TTC549 (cell line): ENCODE data around the gene MYT1.
"Not testable (repeated sequence)": the region's sequence is repeated elsewhere in the genome, so short reads cannot be mapped to it uniquely, and the experiment has no call there.

Experiments used
- FAIRE-seq: peaks from 2 replicates; lab custom pipeline; 2012; peaks lifted over from hg19 to GRCh38; lab: Jason Lieb, UNC

Gene MYT1

DNA sequence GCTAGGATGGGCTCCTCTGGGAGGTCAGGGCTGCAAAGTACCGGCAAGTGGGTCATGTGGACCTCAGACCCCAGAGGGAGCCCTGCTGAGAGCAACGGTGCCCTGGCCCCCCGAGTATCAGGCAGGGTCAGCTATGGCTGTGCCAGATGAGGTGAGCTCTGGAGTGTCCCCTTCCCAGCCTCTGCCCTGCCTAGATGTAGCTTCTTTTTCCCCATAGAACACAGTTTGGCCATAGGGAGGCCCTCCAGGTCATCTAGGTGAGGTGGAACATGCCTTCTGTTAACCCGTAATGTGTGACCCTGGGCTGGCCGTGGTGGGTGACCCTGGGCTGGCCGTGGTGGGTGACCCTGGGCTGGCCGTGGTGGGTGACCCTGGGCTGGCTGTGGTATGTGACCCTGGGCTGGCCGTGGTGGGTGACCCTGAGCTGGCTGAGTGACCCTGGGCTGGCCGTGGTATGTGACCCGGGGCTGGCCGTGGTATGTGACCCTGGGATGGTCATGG is 70.1 kb downstream of the MYT1 start:
- no peak for FAIRE-seq

- FAIRE-seq = not testable (repeated sequence)
Observed at GRCh38 chr20:64234921-64235565, 70.8 kb downstream of the MYT1 start.

DNA sequence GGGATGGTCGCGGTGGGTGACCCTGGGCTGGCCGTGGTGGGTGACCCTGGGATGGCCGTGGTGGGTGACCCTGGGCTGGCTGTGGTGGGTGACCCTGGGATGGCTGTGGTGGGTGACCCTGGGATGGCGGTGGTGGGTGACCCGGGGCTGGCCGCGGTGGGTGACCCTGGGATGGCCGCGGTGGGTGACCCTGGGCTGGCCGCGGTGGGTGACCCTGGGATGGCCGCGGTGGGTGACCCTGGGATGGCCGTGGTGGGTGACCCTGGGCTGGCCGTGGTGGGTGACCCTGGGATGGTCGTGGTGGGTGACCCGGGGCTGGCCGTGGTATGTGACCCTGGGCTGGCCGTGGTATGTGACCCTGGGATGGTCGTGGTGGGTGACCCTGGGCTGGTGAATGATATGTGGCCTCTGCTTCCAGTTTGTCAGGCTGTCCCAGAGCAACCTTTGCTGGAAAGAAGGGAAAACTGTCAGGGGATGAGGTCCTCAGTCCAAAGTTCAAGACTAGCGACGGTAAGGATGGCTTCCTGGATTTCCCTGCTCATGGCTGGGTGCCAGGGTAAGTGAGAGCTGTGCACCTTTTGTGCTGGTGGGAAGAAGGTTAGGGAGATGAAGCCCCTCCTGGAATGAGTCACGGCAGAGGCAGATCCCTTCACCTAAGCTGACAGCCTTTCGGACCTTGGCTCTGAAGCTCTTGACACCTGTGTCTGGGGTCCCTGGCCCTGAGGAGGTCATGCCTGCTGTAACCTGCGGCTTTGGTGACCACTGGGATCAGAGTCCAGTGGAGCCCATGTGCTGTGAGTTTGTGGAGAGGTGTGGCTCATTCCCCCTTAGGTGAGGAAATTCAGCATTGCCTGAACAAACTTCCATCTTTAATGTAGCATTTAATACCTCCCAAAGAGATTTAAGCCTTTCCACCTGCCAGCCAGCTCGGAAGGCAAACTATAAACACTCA is 72.2 kb downstream of the MYT1 start:
- no peak for FAIRE-seq

- no peak for FAIRE-seq
Observed at GRCh38 chr20:64237316-64237715, 73.1 kb downstream of the MYT1 start.

DNA sequence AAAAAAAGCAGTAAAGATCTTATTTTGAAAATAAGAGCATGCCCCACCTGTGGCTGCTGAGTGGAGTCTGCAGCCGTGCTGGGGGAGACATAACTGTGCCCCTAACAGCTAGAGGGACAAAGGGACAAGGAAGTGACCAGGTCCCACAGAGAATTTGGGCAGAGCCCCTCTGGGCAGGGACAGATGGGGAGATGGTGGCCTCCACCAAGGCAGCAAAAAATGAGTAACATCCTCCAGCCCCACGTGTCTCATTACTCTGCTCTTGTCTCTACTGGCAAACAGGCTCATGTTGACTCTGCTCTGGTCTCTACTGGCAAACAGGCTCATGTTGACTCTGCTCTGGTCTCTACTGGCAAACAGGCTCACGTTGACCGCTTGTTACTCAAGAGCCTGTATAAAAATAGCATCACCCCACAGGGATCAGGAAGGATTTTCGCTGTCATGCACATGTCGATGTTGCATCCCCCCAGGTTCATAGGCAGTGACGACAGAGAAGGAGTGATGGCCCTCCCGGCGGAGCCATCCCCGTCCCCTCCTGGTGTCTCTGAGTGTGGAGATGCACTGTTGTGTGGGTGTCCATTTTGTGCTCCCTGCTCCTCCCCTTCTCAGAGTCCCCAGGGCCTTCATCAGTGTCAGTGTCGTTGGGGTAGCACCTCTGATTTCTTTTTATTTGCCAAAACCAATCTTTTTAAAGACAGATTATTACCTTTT is 74.0 kb downstream of the MYT1 start:
- FAIRE-seq = no peak

GRCh38 chr20:64238851-64239387 is 74.7 kb downstream of the MYT1 start:
- no peak for FAIRE-seq

GRCh38 chr20:64239449-64240242 is 75.4 kb downstream of the MYT1 start:
- FAIRE-seq = no peak

GRCh38 chr20:64240243-64241015 is 76.2 kb downstream of the MYT1 start:
- FAIRE-seq = no peak

GRCh38 chr20:64241061-64241460 is 76.8 kb downstream of the MYT1 start:
- no peak for FAIRE-seq

DNA sequence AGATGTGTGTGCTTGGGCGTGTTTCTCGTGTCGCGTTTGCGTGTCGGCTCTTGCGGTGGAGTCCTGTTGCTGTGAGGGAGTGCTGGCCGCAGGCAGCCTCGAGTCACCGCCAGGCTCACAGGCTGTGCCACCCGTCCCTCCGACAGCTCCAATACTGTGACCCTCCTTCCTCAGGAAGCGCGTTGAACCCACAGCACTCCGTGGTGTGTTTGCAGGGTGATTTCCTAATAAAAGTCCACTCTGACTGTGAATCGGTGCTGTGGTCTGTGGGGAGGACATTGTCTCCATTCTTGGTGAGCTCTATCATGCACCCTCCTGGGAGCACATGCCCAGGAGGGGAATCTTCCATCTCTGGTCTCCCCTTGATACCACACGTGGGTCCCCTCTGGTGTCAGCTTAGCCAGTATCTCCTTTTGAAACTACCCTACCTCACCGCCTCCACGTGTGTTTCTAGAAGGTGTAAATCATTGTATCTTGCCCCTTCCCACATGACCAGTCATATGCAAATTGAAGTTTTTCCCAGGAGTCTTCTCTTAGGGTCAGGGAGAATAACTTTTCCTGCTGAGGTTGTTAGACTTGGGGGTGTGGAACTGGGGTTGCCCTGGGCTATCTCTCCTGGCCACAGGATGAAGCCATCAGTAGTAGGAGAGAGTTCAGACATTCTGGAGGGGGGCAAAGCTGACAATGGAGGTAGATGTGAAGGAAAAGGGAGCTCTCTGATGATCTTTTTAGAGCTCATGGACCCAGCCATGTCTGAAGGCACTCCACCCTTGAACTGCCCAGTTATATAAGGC is 77.9 kb downstream of the MYT1 start:
- no peak for FAIRE-seq

- no peak for FAIRE-seq
Observed at GRCh38 chr20:64242797-64243475, 78.7 kb downstream of the MYT1 start.

- FAIRE-seq = no peak
Observed at GRCh38 chr20:64244281-64244805, 80.1 kb downstream of the MYT1 start.

DNA sequence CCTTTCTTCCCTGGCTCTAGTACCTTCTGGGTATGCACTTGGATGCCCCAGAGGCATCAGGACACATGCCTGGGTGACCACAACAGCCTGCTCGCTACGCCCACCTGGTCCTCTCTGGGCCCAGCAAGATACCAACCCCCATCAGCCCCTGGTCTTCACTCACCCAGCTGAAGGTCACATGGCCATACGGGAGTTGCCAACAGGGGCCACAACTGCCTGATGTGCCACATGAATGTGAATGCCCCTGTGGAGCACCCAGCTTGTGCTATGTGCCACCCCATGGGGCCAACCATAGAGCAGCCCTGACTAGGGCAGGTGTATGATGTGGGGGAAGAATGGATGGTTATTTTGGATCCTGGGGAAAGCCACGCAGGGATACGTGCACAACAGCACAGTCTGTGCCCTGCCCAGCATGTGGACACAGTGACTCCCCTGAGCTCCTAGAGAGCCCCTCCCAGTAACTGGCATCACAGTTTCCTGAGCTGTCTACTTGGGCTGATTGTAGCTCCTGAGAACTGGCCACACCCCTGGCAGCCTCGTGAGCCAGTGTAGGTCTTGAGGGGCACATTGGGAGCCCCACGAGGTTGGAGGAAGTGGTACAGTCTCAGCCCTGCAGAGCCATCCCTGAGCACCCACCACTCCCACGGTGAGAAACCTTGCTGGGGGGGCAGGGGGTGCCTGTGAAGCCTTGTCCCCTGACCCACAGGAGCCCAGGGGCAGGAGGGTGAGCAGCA is 80.8 kb downstream of the MYT1 start:
- no peak for FAIRE-seq

DNA sequence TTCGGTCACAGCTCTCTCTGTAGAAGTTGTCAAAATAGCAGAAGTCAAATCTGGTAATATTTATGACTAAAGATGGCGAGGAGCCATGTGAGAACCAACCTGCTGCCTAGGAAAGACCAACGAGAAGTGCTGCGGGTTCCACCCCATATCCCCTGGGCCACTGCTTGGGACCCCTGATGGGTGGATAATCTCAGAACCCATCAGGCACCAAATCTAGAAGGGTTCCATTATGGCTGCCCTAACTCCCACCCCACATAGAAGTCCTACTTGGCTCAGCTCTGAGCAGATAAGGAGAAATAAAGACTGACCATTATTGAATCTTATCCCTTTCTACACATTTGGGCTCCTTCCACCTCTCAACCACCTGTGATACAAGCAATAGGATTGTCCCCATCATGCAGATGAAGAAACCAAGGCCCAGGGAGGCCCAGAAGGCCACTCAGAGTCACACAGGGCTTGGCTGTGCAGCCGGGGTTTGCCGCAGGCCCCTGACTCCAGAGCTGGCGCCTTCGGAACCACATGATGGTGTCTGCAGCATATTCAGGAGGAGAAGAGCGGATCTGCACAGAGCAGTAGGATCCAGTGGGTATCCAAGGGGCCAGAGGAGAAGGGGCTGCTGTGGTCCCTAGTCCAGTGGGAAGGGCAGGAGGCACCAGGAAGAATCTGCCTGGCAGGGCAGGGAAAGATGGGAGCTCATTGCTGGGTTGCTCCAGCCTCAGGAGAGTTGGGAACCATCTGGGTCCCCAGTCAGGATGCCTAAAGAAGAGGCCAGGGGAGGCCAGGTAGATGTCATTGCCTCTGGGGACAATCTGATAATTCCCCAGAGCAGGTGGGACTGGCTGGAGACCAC is 81.7 kb downstream of the MYT1 start:
- no peak for FAIRE-seq

GRCh38 chr20:64246616-64247306 is 82.5 kb downstream of the MYT1 start:
- FAIRE-seq = no peak

DNA sequence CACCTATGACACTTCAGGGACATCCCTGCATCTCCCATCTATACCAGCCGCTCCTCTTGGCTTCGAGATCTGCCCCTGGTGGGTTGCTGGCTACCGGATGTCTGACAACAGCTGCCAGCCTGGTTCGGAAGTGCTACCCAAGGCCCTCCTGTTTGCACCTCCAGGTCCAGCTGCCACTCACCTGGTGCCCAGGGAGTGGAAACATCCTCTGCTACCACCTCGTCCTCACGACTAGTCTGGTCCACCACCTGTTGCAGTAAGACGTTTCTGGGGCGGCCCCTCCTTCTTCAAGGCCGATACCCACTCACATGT is 83.0 kb downstream of the MYT1 start:
- FAIRE-seq = no peak
